Measurements from ENCODE around the gene UROC1. TPM values are rescaled to one million over a fixed set of nuclear protein-coding genes. Genes with fewer than 3 reads are reported as not detected.

Gene UROC1
- total RNA-seq, 2 experiments from 2014 or later: 0.09 TPM; not detected in 1

- no peak overlapping the region for H3K4me2 ChIP-seq (ENCODE audit: low read length)
- intact Hi-C loops (cut with micrococcal nuclease; ENCODE audit: unreplicated experiment): no loop called here
- H3K27ac ChIP-seq (ENCODE audit: low read depth, low read length, poor library complexity, severe bottlenecking): no peak overlapping the region
- ChIA-PET POLR2A (no interaction called here), CTCF (ENCODE audit: unreplicated experiment) (no interaction called here)
- TF ChIP-seq, protein P1, sequence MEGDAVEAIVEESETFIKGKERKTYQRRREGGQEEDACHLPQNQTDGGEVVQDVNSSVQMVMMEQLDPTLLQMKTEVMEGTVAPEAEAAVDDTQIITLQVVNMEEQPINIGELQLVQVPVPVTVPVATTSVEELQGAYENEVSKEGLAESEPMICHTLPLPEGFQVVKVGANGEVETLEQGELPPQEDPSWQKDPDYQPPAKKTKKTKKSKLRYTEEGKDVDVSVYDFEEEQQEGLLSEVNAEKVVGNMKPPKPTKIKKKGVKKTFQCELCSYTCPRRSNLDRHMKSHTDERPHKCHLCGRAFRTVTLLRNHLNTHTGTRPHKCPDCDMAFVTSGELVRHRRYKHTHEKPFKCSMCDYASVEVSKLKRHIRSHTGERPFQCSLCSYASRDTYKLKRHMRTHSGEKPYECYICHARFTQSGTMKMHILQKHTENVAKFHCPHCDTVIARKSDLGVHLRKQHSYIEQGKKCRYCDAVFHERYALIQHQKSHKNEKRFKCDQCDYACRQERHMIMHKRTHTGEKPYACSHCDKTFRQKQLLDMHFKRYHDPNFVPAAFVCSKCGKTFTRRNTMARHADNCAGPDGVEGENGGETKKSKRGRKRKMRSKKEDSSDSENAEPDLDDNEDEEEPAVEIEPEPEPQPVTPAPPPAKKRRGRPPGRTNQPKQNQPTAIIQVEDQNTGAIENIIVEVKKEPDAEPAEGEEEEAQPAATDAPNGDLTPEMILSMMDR (conservative IDR thresholded peaks at IDR 0.05; ENCODE audit: low read length): no peak
- TF ChIP-seq EZH2phosphoT487 (IDR thresholded peaks at IDR 0.05; ENCODE audit: borderline replicate concordance, low read depth, low read length): no peak
- no peaks in the 10 kb centered on the region for H4K20me1 ChIP-seq (ENCODE audit: insufficient read depth, low read length)
- H3K79me2 ChIP-seq (ENCODE audit: insufficient read depth, low read depth, low read length): no peaks in the 10 kb centered on the region
- no peaks in the 10 kb centered on the region for H3K9me2 ChIP-seq (ENCODE audit: insufficient read depth, low read length)
- H3K4me3 ChIP-seq (ENCODE audit: low read depth, low read length, poor library complexity, severe bottlenecking): no peak overlapping the region
- H3K4me1 ChIP-seq (ENCODE audit: insufficient read depth, low read length, poor library complexity, severe bottlenecking): no peaks in the 10 kb centered on the region
- no peaks in the 10 kb centered on the region for H3K9me3 ChIP-seq (ENCODE audit: low read length)
- DNase-seq (ENCODE audit: low spot score): no peak
- H2AFZ ChIP-seq (ENCODE audit: low read length): no peak overlapping the region
- BruUV-seq (replicated peaks): no TSS peak
- peaks cover 96% of the 10 kb centered on the region for H3K36me3 ChIP-seq (ENCODE audit: insufficient read depth, low read length)
Observed at GRCh38 chr3:126464494-126464893, 53.1 kb downstream of the UROC1 start.

GRCh38 chr3:126464093-126464492, 53.5 kb downstream of the UROC1 start:
- ChIA-PET POLR2A (interaction anchor here (0.6 kb wide), 1 partner anchor 294 kb away, joined by 4 read pairs; no protein-coding TSS in a partner anchor), CTCF (ENCODE audit: unreplicated experiment) (no interaction called here)
- Histone ChIP-seq H3K27ac (ENCODE audit: low read depth, low read length, poor library complexity, severe bottlenecking) (no peak overlapping the region), H3K4me1 (ENCODE audit: insufficient read depth, low read length, poor library complexity, severe bottlenecking) (no peaks in the 10 kb centered on the region), H3K4me2 (ENCODE audit: low read length) (no peak overlapping the region), H3K4me3 (ENCODE audit: low read depth, low read length, poor library complexity, severe bottlenecking) (no peak overlapping the region), H3K36me3 (ENCODE audit: insufficient read depth, low read length) (peaks cover 96% of the 10 kb centered on the region), H3K9me3 (ENCODE audit: low read length) (no peaks in the 10 kb centered on the region), H3K79me2 (ENCODE audit: insufficient read depth, low read depth, low read length) (no peaks in the 10 kb centered on the region), H2AFZ (ENCODE audit: low read length) (no peak overlapping the region), H3K9me2 (ENCODE audit: insufficient read depth, low read length) (no peaks in the 10 kb centered on the region), H4K20me1 (ENCODE audit: insufficient read depth, low read length) (no peaks in the 10 kb centered on the region)
- DNase-seq (ENCODE audit: low spot score): no peak
- no peak for TF ChIP-seq EZH2phosphoT487 (IDR thresholded peaks at IDR 0.05; ENCODE audit: borderline replicate concordance, low read depth, low read length)
- TF ChIP-seq, protein P1 (conservative IDR thresholded peaks at IDR 0.05; ENCODE audit: low read length): no peak
- BruUV-seq (replicated peaks): no TSS peak
- intact Hi-C loops (cut with micrococcal nuclease; ENCODE audit: unreplicated experiment): no loop called here

GRCh38 chr3:126463521-126463920, 54.1 kb downstream of the UROC1 start:
- ChIA-PET CTCF (ENCODE audit: unreplicated experiment) (no interaction called here), POLR2A (interaction anchor here (0.6 kb wide), 1 partner anchor 293 kb away, joined by 4 read pairs; no protein-coding TSS in a partner anchor)
- no peak overlapping the region for H3K27ac ChIP-seq (ENCODE audit: low read depth, low read length, poor library complexity, severe bottlenecking)
- H3K9me2 ChIP-seq (ENCODE audit: insufficient read depth, low read length): no peaks in the 10 kb centered on the region
- no peak overlapping the region for H3K4me3 ChIP-seq (ENCODE audit: low read depth, low read length, poor library complexity, severe bottlenecking)
- H3K4me2 ChIP-seq (ENCODE audit: low read length): no peak overlapping the region
- TF ChIP-seq, protein P1 (conservative IDR thresholded peaks at IDR 0.05; ENCODE audit: low read length): no peak
- no peak for TF ChIP-seq EZH2phosphoT487 (IDR thresholded peaks at IDR 0.05; ENCODE audit: borderline replicate concordance, low read depth, low read length)
- H3K4me1 ChIP-seq (ENCODE audit: insufficient read depth, low read length, poor library complexity, severe bottlenecking): no peaks in the 10 kb centered on the region
- peaks cover 96% of the 10 kb centered on the region for H3K36me3 ChIP-seq (ENCODE audit: insufficient read depth, low read length)
- no peaks in the 10 kb centered on the region for H3K9me3 ChIP-seq (ENCODE audit: low read length)
- H2AFZ ChIP-seq (ENCODE audit: low read length): no peak overlapping the region
- BruUV-seq (replicated peaks): no TSS peak
- intact Hi-C loops (cut with micrococcal nuclease; ENCODE audit: unreplicated experiment): no loop called here
- no peaks in the 10 kb centered on the region for H3K79me2 ChIP-seq (ENCODE audit: insufficient read depth, low read depth, low read length)
- H4K20me1 ChIP-seq (ENCODE audit: insufficient read depth, low read length): no peaks in the 10 kb centered on the region
- no peak for DNase-seq (ENCODE audit: low spot score)

Data from OCI-LY7 (cell line).